Left lobe of liver (tissue), 2 donors: ENCODE results near the gene IGF2. TPM values are rescaled to one million over a fixed set of nuclear protein-coding genes. Genes with fewer than 3 reads are reported as not detected.

Experiments used
- ATAC-seq: fragments of 200-7000 bp; cut with Tn5 transposase; one replicate; pipeline ENCODE4 v1.9.1; 2020; ENCODE audit warnings: mild to moderate bottlenecking, moderate library complexity
- DNase-seq: peaks from one replicate; pipeline ENCODE4 v3.0.0-alpha.2; 2020; ENCODE audit warnings: low spot score
- total RNA-seq: library from RNA; stranded (reverse); gene quantifications from one replicate; pipeline ENCODE4 v1.2.1, GENCODE V29; 2021
- donor health status: DM: no; HTN: no; CAD: no; lungs with moderate emphysema.
- donor health status: DM: no; HTN: yes; CAD: no.

The IGF2 gene
- total RNA-seq, 1 donor from 2014 or later = 254 TPM

DNA sequence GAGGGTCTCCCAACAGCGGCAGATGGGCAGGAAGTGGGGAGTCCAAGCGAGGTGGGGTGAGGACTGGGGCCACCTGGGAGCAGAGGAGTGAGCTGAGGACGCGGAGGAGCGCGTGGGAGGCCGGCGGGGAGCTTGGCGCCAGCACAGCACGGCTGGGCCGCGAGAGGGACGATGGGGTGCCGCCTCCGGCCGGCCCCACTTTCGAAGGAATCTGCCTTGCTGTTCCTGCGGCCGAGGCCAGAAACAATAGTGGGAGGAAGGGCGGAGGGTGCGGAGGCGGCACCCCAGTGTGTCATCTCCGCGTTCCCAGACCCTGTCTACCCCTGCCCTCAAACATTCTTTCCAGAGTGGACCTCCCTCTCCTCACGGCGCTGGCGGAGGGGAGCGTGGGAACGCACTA lies 16.3 kb upstream of the IGF2 start:
- no peak for ATAC-seq
- no peak for DNase-seq

- no peak for ATAC-seq
- DNase-seq = no peak
Measured at GRCh38 chr11:2154889-2155288, 15.7 kb upstream of the IGF2 start.

DNA sequence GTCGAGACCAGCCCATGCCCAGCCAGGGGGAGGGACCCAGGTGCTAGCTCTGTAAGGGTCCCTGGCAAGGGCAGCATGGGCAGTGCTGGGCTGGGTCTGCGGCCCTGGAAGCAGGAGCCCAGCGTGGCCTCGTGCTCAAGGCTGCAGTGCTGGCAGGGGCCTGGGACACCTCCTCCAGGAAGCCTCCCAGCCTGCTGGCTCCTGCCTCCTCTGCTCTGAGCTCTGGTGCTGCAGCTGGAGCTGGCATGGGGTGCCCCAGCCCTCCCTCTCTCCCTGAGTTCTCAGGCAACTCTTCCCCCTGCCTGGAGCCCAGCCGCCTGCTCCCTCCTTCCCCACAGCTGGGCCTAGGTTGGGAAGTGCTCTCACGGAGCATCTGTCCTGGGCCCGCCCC lies 15.0 kb upstream of the IGF2 start:
- no peak for DNase-seq
- ATAC-seq = no peak

DNA sequence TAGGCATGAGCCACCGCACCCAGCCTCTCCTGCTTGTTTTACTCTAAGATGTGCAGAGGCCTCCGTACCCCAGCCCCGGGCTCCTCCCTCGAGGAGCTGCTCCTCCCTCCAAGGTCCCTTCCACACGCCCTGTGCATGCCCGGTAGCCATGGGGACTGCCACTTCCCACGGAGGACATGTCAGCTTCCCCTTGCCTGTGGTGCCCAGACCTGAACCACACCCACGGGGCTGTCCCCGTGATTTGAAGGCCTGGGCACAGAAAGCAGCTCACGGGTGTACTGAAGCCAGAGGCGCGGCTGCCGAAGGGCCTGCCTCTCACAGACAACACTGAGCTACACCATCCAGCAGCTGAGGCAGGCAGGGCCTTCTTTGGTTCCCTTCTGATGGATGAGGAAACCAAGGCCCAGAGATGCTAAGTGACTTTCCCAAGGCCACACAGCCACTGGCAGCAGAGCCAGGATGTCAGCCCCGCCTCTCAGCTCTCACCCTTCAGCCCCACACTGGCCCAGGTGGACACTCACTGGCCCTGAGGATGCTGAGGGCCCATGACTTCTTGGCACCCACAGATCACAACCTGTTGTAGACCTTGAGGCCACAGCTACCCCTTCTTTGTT lies 14.5 kb upstream of the IGF2 start:
- no peak for DNase-seq
- no peak for ATAC-seq

GRCh38 chr11:2151500-2152257 lies 12.5 kb upstream of the IGF2 start:
- DNase-seq (peak; percentile 78), ATAC-seq (peak; percentile 64)

- DNase-seq = no peak
- no peak for ATAC-seq
Measured at GRCh38 chr11:2149864-2150847, 11.0 kb upstream of the IGF2 start.

DNA sequence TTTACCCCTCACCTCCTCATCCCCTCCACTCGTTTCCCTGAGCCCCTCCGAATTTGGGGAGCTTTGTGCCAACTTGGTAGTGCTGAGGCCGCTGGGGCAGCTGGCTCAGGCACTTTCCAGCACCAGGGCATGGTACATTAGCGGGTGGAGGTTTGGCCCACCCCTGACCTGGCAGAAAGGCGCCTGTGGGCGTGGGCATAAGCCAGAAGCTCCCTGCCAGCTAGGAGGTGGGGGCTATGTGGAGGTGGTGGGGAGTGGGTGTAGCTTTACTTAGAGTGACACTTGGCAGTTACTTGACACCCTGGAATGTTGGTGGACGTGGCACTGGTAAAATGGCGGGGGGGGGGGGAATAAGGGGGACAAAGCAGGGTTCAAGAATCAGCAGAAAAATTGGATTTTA lies 10.3 kb upstream of the IGF2 start:
- no peak for DNase-seq

DNA sequence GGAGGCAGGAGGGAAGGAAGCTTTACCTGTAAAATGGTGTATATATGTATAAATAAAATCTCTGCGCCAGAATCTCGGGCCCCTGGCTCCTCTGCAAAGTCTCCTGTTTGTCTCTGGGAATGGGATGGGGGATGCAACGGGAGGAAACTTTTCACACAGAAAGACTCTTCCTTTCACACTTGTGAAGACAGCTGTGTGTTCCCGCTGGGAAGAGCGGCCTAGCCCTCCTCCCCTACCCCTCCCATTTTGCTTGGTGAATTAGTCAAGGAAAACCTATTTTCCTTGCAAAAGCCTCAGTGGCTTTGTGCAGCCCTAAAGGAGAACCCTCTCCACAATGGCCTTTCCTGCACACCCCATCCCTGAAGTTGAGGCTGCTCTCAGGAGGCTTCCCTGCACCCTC lies 9.4 kb upstream of the IGF2 start:
- DNase-seq = no peak
- no peak for ATAC-seq

More for the DNA sequence above, 10.3 kb upstream of the IGF2 start:
- ATAC-seq = peak; percentile 4

GRCh38 chr11:2147391-2147790 lies 8.2 kb upstream of the IGF2 start:
- DNase-seq (no peak), ATAC-seq (no peak)

- no peak for ATAC-seq
Measured at GRCh38 chr11:2146051-2146450, 6.9 kb upstream of the IGF2 start.

GRCh38 chr11:2144544-2145248 lies 5.5 kb upstream of the IGF2 start:
- ATAC-seq = peak; percentile 13
- DNase-seq = no peak

More at GRCh38 chr11:2146051-2146450, 6.9 kb upstream of the IGF2 start:
- DNase-seq = no peak

- ATAC-seq (no peak), DNase-seq (no peak)
Measured at GRCh38 chr11:2143799-2144543, 4.8 kb upstream of the IGF2 start.

DNA sequence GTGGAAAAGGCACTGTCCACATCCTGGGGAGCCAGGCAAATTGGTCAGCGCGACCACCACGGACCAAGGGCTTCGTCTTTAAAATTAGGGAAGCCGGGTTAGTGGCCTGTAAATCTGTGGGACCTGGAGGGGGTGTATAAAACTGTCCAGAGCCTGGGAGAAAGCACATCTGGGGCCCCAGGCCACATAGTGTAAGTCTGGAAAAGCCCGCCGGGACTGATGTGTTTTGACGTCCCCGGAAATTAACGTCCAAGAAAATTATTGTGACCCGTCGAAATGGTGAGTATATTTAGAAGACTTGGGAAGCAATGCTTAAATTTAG lies 4.2 kb upstream of the IGF2 start:
- no peak for ATAC-seq
- DNase-seq = no peak

GRCh38 chr11:2142762-2143202 lies 3.6 kb upstream of the IGF2 start:
- DNase-seq (no peak), ATAC-seq (no peak)

GRCh38 chr11:2142300-2142759 lies 3.1 kb upstream of the IGF2 start:
- ATAC-seq (no peak), DNase-seq (no peak)

- DNase-seq (no peak), ATAC-seq (no peak)
Measured at GRCh38 chr11:2140411-2141400, 1.5 kb upstream of the IGF2 start.

GRCh38 chr11:2139621-2140337 lies 590 bp upstream of the IGF2 start:
- ATAC-seq (no peak), DNase-seq (no peak)

- ATAC-seq (no peak), DNase-seq (no peak)
Measured at GRCh38 chr11:2138431-2139122, 612 bp downstream of the IGF2 start.
